Smooth muscle cell (in vitro differentiated cells): Measurements from ENCODE around the gene PITRM1. TPM values are rescaled to one million over a fixed set of nuclear protein-coding genes. Genes with fewer than 3 reads are reported as not detected.

Experiments
- DNase-seq: peaks from one replicate; lab custom pipeline; 2025; ENCODE audit not compliant: unreplicated experiment; lab: John Stamatoyannopoulos, UW
- H2AFZ ChIP-seq: fragments of 200-600 bp; sonication (generic); 2 replicates; pipeline ENCODE4 v1.6.0; 2016; ENCODE audit warnings: antibody characterized with exemption, low read depth, mild to moderate bottlenecking
- H3F3A ChIP-seq: fragments of 200-600 bp; sonication (generic); 2 replicates; pipeline ENCODE4 v1.6.0; 2017; ENCODE audit warnings: antibody characterized with exemption, low read depth
- H3K27ac ChIP-seq: fragments of 200-600 bp; sonication (generic); 2 replicates; pipeline ENCODE4 v1.5.1; 2016; ENCODE audit warnings: low read depth, mild to moderate bottlenecking
- H3K27me3 ChIP-seq: fragments of 200-600 bp; sonication (generic); 2 replicates; pipeline ENCODE4 v1.6.1; 2016; ENCODE audit warnings: low read depth, mild to moderate bottlenecking
- H3K36me3 ChIP-seq: fragments of 200-600 bp; sonication (generic); 2 replicates; pipeline ENCODE4 v1.5.1; 2016; ENCODE audit warnings: low read depth
- H3K4me1 ChIP-seq: fragments of 200-600 bp; sonication (generic); 2 replicates; pipeline ENCODE4 v1.5.1; 2016; ENCODE audit warnings: low read depth
- H3K4me2 ChIP-seq: fragments of 200-600 bp; sonication (generic); 2 replicates; pipeline ENCODE4 v1.6.0; 2016; ENCODE audit warnings: mild to moderate bottlenecking
- H3K4me3 ChIP-seq: fragments of 200-600 bp; sonication (generic); 2 replicates; pipeline ENCODE4 v1.5.1; 2016; ENCODE audit warnings: mild to moderate bottlenecking
- H3K79me2 ChIP-seq: fragments of 200-600 bp; sonication (generic); 2 replicates; pipeline ENCODE4 v1.6.0; 2016; ENCODE audit warnings: low read depth, mild to moderate bottlenecking
- H3K9ac ChIP-seq: fragments of 200-600 bp; sonication (generic); 2 replicates; pipeline ENCODE4 v1.6.0; 2016; ENCODE audit warnings: low read depth
- H3K9me3 ChIP-seq: fragments of 200-600 bp; sonication (generic); replicated peaks from 2 replicates; pipeline ENCODE4 v1.5.1; 2016; ENCODE audit warnings: low read depth
- H4K20me1 ChIP-seq: fragments of 200-600 bp; sonication (generic); 2 replicates; pipeline ENCODE4 v1.6.0; 2016; ENCODE audit warnings: low read depth
- CTCF ChIP-seq: fragments of 200-600 bp; sonication (generic); IDR thresholded peaks from 2 replicates; pipeline ENCODE4 v1.5.1; 2017; ENCODE audit warnings: borderline replicate concordance, mild to moderate bottlenecking, antibody characterized with exemption; ENCODE audit not compliant: insufficient read depth, poor library complexity, severe bottlenecking
- WGBS: methylation state at CpG from one replicate; pipeline ENCODE4 v1.1.7; 2016; ENCODE audit warnings: low lambda C conversion rate; 5-methylcytosine and 5-hydroxymethylcytosine counted together
- polyA plus RNA-seq: library from polyadenylated mRNA; unstranded; fragments of >200 nt; fragmentation: Nextera tagmentation; extraction: Ambion mirVana; gene quantifications from 2 replicates; pipeline ENCODE4 v1.2.1, GENCODE V29; 2016
- total RNA-seq: library from RNA; depleted of rRNA; stranded (reverse); fragments of >200 nt; gene quantifications from 2 replicates; pipeline ENCODE4 v1.2.3, GENCODE V29; 2014

Gene PITRM1
- total and polyA plus RNA-seq, 2 experiments from 2014 or later: 49.2 to 61.3 TPM

- Histone ChIP-seq H3K4me3 (no peak overlapping the region), H3K4me1 (peaks cover 26% of the 10 kb centered on the region), H3K36me3 (no peaks in the 10 kb centered on the region), H3K4me2 (peak overlapping the region; percentile 79), H2AFZ (no peak overlapping the region), H3K79me2 (peaks cover 61% of the 10 kb centered on the region), H3K27ac (peak overlapping the region; percentile 99), H3F3A (peaks cover 28% of the 10 kb centered on the region), H4K20me1 (peaks cover 14% of the 10 kb centered on the region), H3K9me3 (no peaks in the 10 kb centered on the region), H3K27me3 (no peaks in the 10 kb centered on the region), H3K9ac (peak overlapping the region; percentile 22)
- WGBS: 34% methylated on average over 17 of the region's 17 CpGs
- no peak for DNase-seq
- TF ChIP-seq CTCF: no peak
Measured at GRCh38 chr10:3090914-3091787, 81.4 kb downstream of the PITRM1 start.

- 88% methylated on average over 12 of the region's 12 CpGs for WGBS
- Histone ChIP-seq H3F3A (peaks cover 24% of the 10 kb centered on the region), H3K9ac (peak overlapping the region; percentile 22), H3K36me3 (no peaks in the 10 kb centered on the region), H3K79me2 (peaks cover 66% of the 10 kb centered on the region), H3K4me3 (no peak overlapping the region), H3K4me2 (peak overlapping the region; percentile 79), H3K9me3 (no peaks in the 10 kb centered on the region), H3K27ac (peak overlapping the region; percentile 99), H3K27me3 (no peaks in the 10 kb centered on the region), H2AFZ (no peak overlapping the region), H4K20me1 (peaks cover 15% of the 10 kb centered on the region), H3K4me1 (peaks cover 22% of the 10 kb centered on the region)
- no peak for TF ChIP-seq CTCF
- no peak for DNase-seq
Measured at GRCh38 chr10:3090388-3090787, 82.2 kb downstream of the PITRM1 start.

Other genes with a start within 250 kb of the PITRM1 start
- 178 and 183 TPM in 2 replicates for gene PFKP, start 105.2 kb downstream of the PITRM1 start, total RNA-seq
- 203 and 251 TPM in 2 replicates for gene PFKP, start 105.2 kb downstream of the PITRM1 start, polyA plus RNA-seq